CD14-positive monocyte (primary cell): ENCODE results near the gene IGDCC3. TPM values are rescaled to one million over a fixed set of nuclear protein-coding genes. Genes with fewer than 3 reads are reported as not detected.

Experiments used
- DNase-seq, 3 donors: peaks; one replicate each; pipeline ENCODE4 v3.0.0-alpha.2; 2011 to 2022
- H2AFZ ChIP-seq: 2 replicates; pipeline ENCODE4 v1.6.0; 2012; ENCODE audit warnings: mild to moderate bottlenecking, low read depth, low read length, inconsistent platforms; ENCODE audit not compliant: insufficient read depth, poor library complexity, severe bottlenecking
- H3K27ac ChIP-seq, 2 donors: 1 replicate in 1 of 2; 2 replicates in 1 of 2; pipeline ENCODE4 v1.5.1; 2012 to 2013; ENCODE audit warnings: low read length in 2 of 2, control low read depth in 1 of 2, inconsistent platforms in 1 of 2, low read depth in 1 of 2, mild to moderate bottlenecking in 1 of 2
- H3K27me3 ChIP-seq, 2 donors: one replicate each; pipeline versions ENCODE4 v1.6.0 to v1.6.1; 2011 to 2013; ENCODE audit warnings: low read length in 2 of 2; ENCODE audit not compliant: control insufficient read depth in 2 of 2, insufficient read depth in 2 of 2
- H3K36me3 ChIP-seq, 2 donors: replicated peaks in 1 of 2; 1 replicate in 1 of 2; 2 replicates in 1 of 2; pipeline versions ENCODE4 v1.5.1 to v1.6.1; 2012 to 2013; ENCODE audit warnings: low read length in 2 of 2, control low read depth in 1 of 2, inconsistent platforms in 1 of 2, mild to moderate bottlenecking in 1 of 2; ENCODE audit not compliant: insufficient read depth in 2 of 2, control insufficient read depth in 1 of 2
- H3K4me1 ChIP-seq, 2 donors: 1 replicate in 1 of 2; 2 replicates in 1 of 2; pipeline versions ENCODE4 v1.5.1 to v1.6.1; 2012 to 2013; ENCODE audit warnings: low read length in 2 of 2, control low read depth in 1 of 2, inconsistent platforms in 1 of 2, mild to moderate bottlenecking in 1 of 2, moderate library complexity in 1 of 2; ENCODE audit not compliant: insufficient read depth in 2 of 2, control insufficient read depth in 1 of 2
- H3K4me2 ChIP-seq: replicated peaks from 2 replicates; pipeline ENCODE3; 2012; ENCODE audit warnings: low read length, moderate library complexity, mild to moderate bottlenecking; ENCODE audit not compliant: poor library complexity, severe bottlenecking; ENCODE audit errors: extremely low read depth
- H3K4me3 ChIP-seq, 3 experiments: fragments of 200-600 bp in 1 of 3; sonication (generic) in 1 of 3; replicated peaks in 1 of 3; 1 replicate in 2 of 3; 2 replicates in 1 of 3; pipeline ENCODE4 v1.5.1; 2011 to 2013; ENCODE audit warnings: low read length in 3 of 3, mild to moderate bottlenecking in 3 of 3, control low read depth in 2 of 3, low read depth in 2 of 3, inconsistent platforms in 1 of 3, moderate library complexity in 1 of 3
- H3K79me2 ChIP-seq: 2 replicates; pipeline ENCODE4 v1.6.0; 2012; ENCODE audit warnings: mild to moderate bottlenecking, control low read depth, inconsistent platforms, low read length, moderate library complexity; ENCODE audit not compliant: insufficient read depth
- H3K9ac ChIP-seq: 2 replicates; pipeline ENCODE4 v1.6.0; 2017; ENCODE audit warnings: low read length, mild to moderate bottlenecking; ENCODE audit not compliant: insufficient read depth, poor library complexity, severe bottlenecking
- H3K9me3 ChIP-seq, 2 donors: replicated peaks in 1 of 2; 1 replicate in 1 of 2; 2 replicates in 1 of 2; pipeline versions ENCODE4 v1.5.1 to v1.6.1; 2012 to 2013; ENCODE audit warnings: low read length in 2 of 2, control low read depth in 1 of 2; ENCODE audit not compliant: control insufficient read depth in 1 of 2, insufficient read depth in 1 of 2
- H4K20me1 ChIP-seq: 2 replicates; pipeline ENCODE4 v1.6.0; 2012; ENCODE audit warnings: mild to moderate bottlenecking, low read length, control low read depth, moderate library complexity; ENCODE audit not compliant: insufficient read depth
- H3K27ac Mint-ChIP-seq, 7 donors: one replicate each; pipeline ENCODE4 v1.8.0; 2020; ENCODE audit warnings: mild to moderate bottlenecking in 7 of 7, mixed read lengths in 7 of 7, moderate library complexity in 6 of 7, inconsistent platforms in 2 of 7
- H3K27me3 Mint-ChIP-seq, 3 donors: one replicate each; pipeline ENCODE4 v1.8.0; 2021 to 2022; ENCODE audit warnings: low read depth in 3 of 3, mild to moderate bottlenecking in 3 of 3, mixed read lengths in 3 of 3, moderate library complexity in 3 of 3, inconsistent platforms in 1 of 3
- H3K36me3 Mint-ChIP-seq, 2 donors: one replicate each; pipeline ENCODE4 v1.8.0; 2020; ENCODE audit warnings: mixed read lengths in 2 of 2, inconsistent platforms in 1 of 2, mild to moderate bottlenecking in 1 of 2
- H3K4me1 Mint-ChIP-seq: one replicate; pipeline ENCODE4 v1.8.0; 2020; ENCODE audit warnings: mild to moderate bottlenecking, mixed read lengths
- H3K4me3 Mint-ChIP-seq, 2 donors: one replicate each; pipeline ENCODE4 v1.8.0; 2020; ENCODE audit warnings: mild to moderate bottlenecking in 2 of 2, mixed read lengths in 2 of 2, moderate library complexity in 1 of 2
- H3K9me3 Mint-ChIP-seq, 7 donors: one replicate each; pipeline ENCODE4 v1.8.0; 2020 to 2022; ENCODE audit warnings: mixed read lengths in 7 of 7, mild to moderate bottlenecking in 6 of 7, moderate library complexity in 6 of 7, inconsistent platforms in 2 of 7
- CTCF ChIP-seq: fragments of 200-600 bp; IDR thresholded peaks from one replicate; pipeline ENCODE4 v1.8.0; 2022; ENCODE audit warnings: antibody characterized with exemption, mild to moderate bottlenecking
- WGBS: methylation state at CpG from one replicate; pipeline ENCODE4 v1.1.5; 2013; ENCODE audit warnings: missing lambda C conversion rate; ENCODE audit not compliant: insufficient coverage; 5-methylcytosine and 5-hydroxymethylcytosine counted together
- intact Hi-C, 2 donors: fragments of 100-400 bp; cut with micrococcal nuclease; formaldehyde crosslinking; loops; one replicate each; pipeline versions ENCODE4 v1.15.0 to v1.15.1; 2023
- polyA plus RNA-seq, 3 donors: library from polyadenylated mRNA; depleted of rRNA in 1 of 3; unstranded in 2 of 3; stranded (reverse) in 1 of 3; fragments of 300-500 nt in 2 of 3; fragments of >200 nt in 1 of 3; fragmentation: Illumina TruSeq in 2 of 3; gene quantifications; 1 replicate in 2 of 3; 2 replicates in 1 of 3; pipeline ENCODE4 v1.2.3, GENCODE V29; 2012 to 2021

Gene IGDCC3
- polyA plus RNA-seq, 3 donors: not detected

- H4K20me1 ChIP-seq: no peaks in the 10 kb centered on the region
- no peak for TF ChIP-seq CTCF
- peaks cover 16% of the 10 kb centered on the region for H3K4me1 Mint-ChIP-seq
- intact Hi-C loops: no loop called here
- H3K9me3 ChIP-seq: no peaks in the 10 kb centered on the region
- H3K36me3 ChIP-seq: no peaks in the 10 kb centered on the region
- H3K79me2 ChIP-seq: no peaks in the 10 kb centered on the region
- H3K4me2 ChIP-seq: no peak overlapping the region
- peaks cover 11 to 16% of the 10 kb centered on the region in 2 donors for H3K4me1 ChIP-seq
- 97% methylated on average over 6 of the region's 6 CpGs for WGBS
- H3K27me3 ChIP-seq: peaks cover 0 to 32% of the 10 kb centered on the region in 2 donors
- H3K27ac ChIP-seq: no peak overlapping the region
- H2AFZ ChIP-seq: no peak overlapping the region
- no peak overlapping the region for H3K4me3 ChIP-seq
- H3K27me3 Mint-ChIP-seq: peaks cover 19 to 42% (median 26%) of the 10 kb centered on the region in 3 donors
- peaks cover 0 to 2% (median 0%) of the 10 kb centered on the region in 7 donors for H3K9me3 Mint-ChIP-seq
- DNase-seq: no peak
- H3K36me3 Mint-ChIP-seq: no peaks in the 10 kb centered on the region
- H3K4me3 Mint-ChIP-seq: no peak overlapping the region
- H3K9ac ChIP-seq: no peak overlapping the region
- H3K27ac Mint-ChIP-seq: peak overlapping the region in 1 of 7 donors; percentile 33
These were observed 9.1 kb upstream of the IGDCC3 start for GRCh38 chr15:65386886-65387285.

GRCh38 chr15:65386376-65386775 is 8.6 kb upstream of the IGDCC3 start:
- Mint-ChIP-seq H3K36me3 (no peaks in the 10 kb centered on the region), H3K4me1 (peaks cover 16% of the 10 kb centered on the region), H3K27ac (no peak overlapping the region), H3K9me3 (peaks cover 0 to 2% (median 0%) of the 10 kb centered on the region in 7 donors), H3K27me3 (peaks cover 24 to 45% (median 31%) of the 10 kb centered on the region in 3 donors), H3K4me3 (no peak overlapping the region)
- H3K4me1 ChIP-seq: peaks cover 11 to 16% of the 10 kb centered on the region in 2 donors
- H3K4me3 ChIP-seq: no peak overlapping the region
- no peaks in the 10 kb centered on the region for H4K20me1 ChIP-seq
- H3K4me2 ChIP-seq: no peak overlapping the region
- intact Hi-C loops: no loop called here
- WGBS: 92% methylated on average over 6 of the region's 6 CpGs
- H3K27ac ChIP-seq: no peak overlapping the region
- no peaks in the 10 kb centered on the region for H3K79me2 ChIP-seq
- H3K27me3 ChIP-seq: peaks cover 0 to 36% of the 10 kb centered on the region in 2 donors
- no peaks in the 10 kb centered on the region for H3K36me3 ChIP-seq
- TF ChIP-seq CTCF: no peak
- no peaks in the 10 kb centered on the region for H3K9me3 ChIP-seq
- no peak overlapping the region for H2AFZ ChIP-seq
- H3K9ac ChIP-seq: no peak overlapping the region
- no peak for DNase-seq
